ENCODE measurements around the gene TFF1.

- TF ChIP-seq, protein P1, sequence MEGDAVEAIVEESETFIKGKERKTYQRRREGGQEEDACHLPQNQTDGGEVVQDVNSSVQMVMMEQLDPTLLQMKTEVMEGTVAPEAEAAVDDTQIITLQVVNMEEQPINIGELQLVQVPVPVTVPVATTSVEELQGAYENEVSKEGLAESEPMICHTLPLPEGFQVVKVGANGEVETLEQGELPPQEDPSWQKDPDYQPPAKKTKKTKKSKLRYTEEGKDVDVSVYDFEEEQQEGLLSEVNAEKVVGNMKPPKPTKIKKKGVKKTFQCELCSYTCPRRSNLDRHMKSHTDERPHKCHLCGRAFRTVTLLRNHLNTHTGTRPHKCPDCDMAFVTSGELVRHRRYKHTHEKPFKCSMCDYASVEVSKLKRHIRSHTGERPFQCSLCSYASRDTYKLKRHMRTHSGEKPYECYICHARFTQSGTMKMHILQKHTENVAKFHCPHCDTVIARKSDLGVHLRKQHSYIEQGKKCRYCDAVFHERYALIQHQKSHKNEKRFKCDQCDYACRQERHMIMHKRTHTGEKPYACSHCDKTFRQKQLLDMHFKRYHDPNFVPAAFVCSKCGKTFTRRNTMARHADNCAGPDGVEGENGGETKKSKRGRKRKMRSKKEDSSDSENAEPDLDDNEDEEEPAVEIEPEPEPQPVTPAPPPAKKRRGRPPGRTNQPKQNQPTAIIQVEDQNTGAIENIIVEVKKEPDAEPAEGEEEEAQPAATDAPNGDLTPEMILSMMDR (conservative IDR thresholded peaks at IDR 0.05; ENCODE audit: low read depth, low read length), result no peak
- TF ChIP-seq EZH2 (IDR thresholded peaks at IDR 0.05; ENCODE audit: low read length, unreplicated experiment), result no peak
Observed at GRCh38 chr21:42387164-42387563, 20.8 kb upstream of the TFF1 start.

All from PC-3 (cell line).